SK-N-SH treated with all-trans-retinoic acid at 6 μM for 48 hours (cell line): ENCODE results near the gene LRAT.

ENCODE experiments used
- ATAC-seq: fragments of 200-7000 bp; cut with Tn5 transposase; 3 replicates; pipeline ENCODE4 v1.9.1; 2020; ENCODE audit warnings: mild to moderate bottlenecking, moderate library complexity
- ARNTL ChIP-seq: fragments of 450-650 bp; formaldehyde crosslinking; IDR thresholded peaks from 2 replicates; pipeline ENCODE4 v1.5.0; 2020; ENCODE audit warnings: low read depth, mild to moderate bottlenecking, moderate library complexity, borderline replicate concordance
- BACH2 ChIP-seq: fragments of 250-450 bp; sonication (Bioruptor Pico); IDR thresholded peaks from 2 replicates; pipeline ENCODE4 v1.9.0; 2021; ENCODE audit warnings: mild to moderate bottlenecking, borderline replicate concordance
- CREB5 ChIP-seq: fragments of 250-450 bp; sonication (Bioruptor Pico); IDR thresholded peaks from 2 replicates; pipeline ENCODE4 v1.5.1; 2020; ENCODE audit warnings: low read depth, mild to moderate bottlenecking, moderate library complexity
- CSDC2 ChIP-seq: fragments of 250-450 bp; sonication (Bioruptor Pico); IDR thresholded peaks from 2 replicates; pipeline ENCODE4 v1.5.0; 2020; ENCODE audit warnings: mild to moderate bottlenecking, moderate library complexity
- CSRNP3 ChIP-seq: fragments of 250-450 bp; sonication (Bioruptor Pico); IDR thresholded peaks from 2 replicates; pipeline ENCODE4 v1.5.1; 2021; ENCODE audit warnings: mild to moderate bottlenecking, moderate library complexity
- GLIS3 ChIP-seq: fragments of 250-450 bp; sonication (Bioruptor Pico); IDR thresholded peaks from 2 replicates; pipeline ENCODE4 v1.5.0; 2020; ENCODE audit warnings: mild to moderate bottlenecking, moderate library complexity
- ISL1 ChIP-seq: fragments of 250-450 bp; sonication (Bioruptor Pico); IDR thresholded peaks from 2 replicates; pipeline ENCODE4 v2.1.2; 2022; ENCODE audit warnings: mild to moderate bottlenecking, moderate library complexity
- POU6F1 ChIP-seq: fragments of 250-450 bp; sonication (Bioruptor Pico); IDR thresholded peaks from 2 replicates; pipeline ENCODE4 v1.8.0; 2021; ENCODE audit warnings: low read depth, mild to moderate bottlenecking, moderate library complexity, borderline replicate concordance
- PPARA ChIP-seq: fragments of 250-450 bp; sonication (Bioruptor Pico); IDR thresholded peaks from 2 replicates; pipeline ENCODE4 v1.5.0; 2020; ENCODE audit warnings: mild to moderate bottlenecking, borderline replicate concordance
- RARB ChIP-seq: fragments of 250-450 bp; sonication (Bioruptor Pico); IDR thresholded peaks from 2 replicates; pipeline ENCODE4 v1.8.0; 2021; ENCODE audit warnings: mild to moderate bottlenecking, moderate library complexity
- SNAI2 ChIP-seq: fragments of 250-450 bp; sonication (Bioruptor Pico); IDR thresholded peaks from 2 replicates; pipeline ENCODE4 v1.5.0; 2020; ENCODE audit warnings: mild to moderate bottlenecking, moderate library complexity
- TOX ChIP-seq: fragments of 250-450 bp; sonication (Bioruptor Pico); IDR thresholded peaks from 2 replicates; pipeline ENCODE4 v1.8.0; 2021; ENCODE audit warnings: mild to moderate bottlenecking, moderate library complexity, borderline replicate concordance
- ZFP3 ChIP-seq: fragments of 250-450 bp; sonication (Bioruptor Pico); IDR thresholded peaks from 2 replicates; pipeline ENCODE4 v1.5.0; 2020; ENCODE audit warnings: mild to moderate bottlenecking, moderate library complexity
- ZFP30 ChIP-seq: fragments of 450-650 bp; formaldehyde crosslinking; IDR thresholded peaks from 2 replicates; pipeline ENCODE4 v1.5.0; 2022; ENCODE audit warnings: mild to moderate bottlenecking, moderate library complexity
- ZNF565 ChIP-seq: fragments of 450-650 bp; formaldehyde crosslinking; conservative IDR thresholded peaks from 2 replicates; pipeline ENCODE4 v1.5.0; 2020; ENCODE audit warnings: low read depth, mild to moderate bottlenecking, moderate library complexity
- ZNF70 ChIP-seq: fragments of 450-650 bp; formaldehyde crosslinking; IDR thresholded peaks from 2 replicates; pipeline ENCODE4 v1.5.0; 2020; ENCODE audit warnings: mild to moderate bottlenecking, moderate library complexity
- ZNF8 ChIP-seq: fragments of 450-650 bp; formaldehyde crosslinking; IDR thresholded peaks from 2 replicates; pipeline ENCODE4 v1.5.0; 2020; ENCODE audit warnings: mild to moderate bottlenecking, moderate library complexity
- TF ChIP-seq, protein P1 (sequence below): fragments of 250-450 bp; sonication (Bioruptor Pico); IDR thresholded peaks from 2 replicates; pipeline ENCODE4 v1.8.0; 2020; ENCODE audit warnings: mild to moderate bottlenecking, moderate library complexity, borderline replicate concordance
- TF ChIP-seq, protein P2 (sequence below): fragments of 250-450 bp; sonication (Bioruptor Pico); IDR thresholded peaks from 2 replicates; pipeline ENCODE4 v1.5.0; 2020; ENCODE audit warnings: mild to moderate bottlenecking, moderate library complexity

Gene LRAT

DNA sequence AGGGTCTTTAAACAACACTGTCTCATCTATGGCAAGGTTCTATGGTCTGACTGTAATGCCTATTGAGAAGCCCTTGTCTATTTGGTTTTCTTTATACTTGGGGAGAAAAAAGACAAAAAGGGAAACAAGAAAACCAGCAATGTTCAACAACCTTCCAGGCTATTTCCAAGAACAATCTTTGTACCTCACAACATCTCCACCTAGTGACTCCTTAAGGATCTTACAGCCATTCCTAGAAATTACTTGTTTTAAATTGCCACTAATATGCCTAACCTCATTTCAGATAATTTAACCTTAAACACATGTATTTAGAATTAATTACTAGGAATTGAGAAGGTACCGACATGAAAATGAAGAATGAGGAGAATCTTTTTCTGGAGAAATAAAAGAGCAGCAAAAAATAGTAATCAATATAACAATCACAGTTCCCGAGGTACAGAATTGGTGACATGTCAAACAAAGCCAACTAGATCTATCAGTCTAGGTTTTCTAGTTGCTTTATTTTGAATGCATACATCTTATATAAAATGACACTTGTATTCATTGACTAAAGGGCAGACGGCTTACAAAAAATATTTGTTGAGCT is 35.7 kb downstream of the LRAT start:
- ATAC-seq: peak; percentile 74; the same call in 2 of the 3 replicates
- TF ChIP-seq SNAI2 (no peak), ZNF8 (CRISPR knock-in tag) (no peak), CREB5 (CRISPR knock-in tag) (no peak), TOX (CRISPR knock-in tag) (no peak), ZNF565 (CRISPR knock-in tag) (no peak), BACH2 (CRISPR knock-in tag) (no peak)
- TF ChIP-seq, protein P1, sequence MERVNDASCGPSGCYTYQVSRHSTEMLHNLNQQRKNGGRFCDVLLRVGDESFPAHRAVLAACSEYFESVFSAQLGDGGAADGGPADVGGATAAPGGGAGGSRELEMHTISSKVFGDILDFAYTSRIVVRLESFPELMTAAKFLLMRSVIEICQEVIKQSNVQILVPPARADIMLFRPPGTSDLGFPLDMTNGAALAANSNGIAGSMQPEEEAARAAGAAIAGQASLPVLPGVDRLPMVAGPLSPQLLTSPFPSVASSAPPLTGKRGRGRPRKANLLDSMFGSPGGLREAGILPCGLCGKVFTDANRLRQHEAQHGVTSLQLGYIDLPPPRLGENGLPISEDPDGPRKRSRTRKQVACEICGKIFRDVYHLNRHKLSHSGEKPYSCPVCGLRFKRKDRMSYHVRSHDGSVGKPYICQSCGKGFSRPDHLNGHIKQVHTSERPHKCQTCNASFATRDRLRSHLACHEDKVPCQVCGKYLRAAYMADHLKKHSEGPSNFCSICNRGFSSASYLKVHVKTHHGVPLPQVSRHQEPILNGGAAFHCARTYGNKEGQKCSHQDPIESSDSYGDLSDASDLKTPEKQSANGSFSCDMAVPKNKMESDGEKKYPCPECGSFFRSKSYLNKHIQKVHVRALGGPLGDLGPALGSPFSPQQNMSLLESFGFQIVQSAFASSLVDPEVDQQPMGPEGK (CRISPR knock-in tag): no peak

- ATAC-seq: no peak
- TF ChIP-seq PPARA (CRISPR knock-in tag) (no peak), GLIS3 (CRISPR knock-in tag) (no peak), CSDC2 (CRISPR knock-in tag) (no peak), ZNF8 (CRISPR knock-in tag) (no peak), CSRNP3 (CRISPR knock-in tag) (no peak), SNAI2 (no peak)
- TF ChIP-seq, protein P1 (CRISPR knock-in tag): no peak
- TF ChIP-seq, all 23 proteins: peak for 0
These were observed 37.6 kb downstream of the LRAT start, which contains the start of gene RBM46 for GRCh38 chr4:154781126-154781982. TSS of gene RBM46 (plus strand) at chr4:154781272. CDS start at chr4:154796753, 15,481 bp downstream.

GRCh38 chr4:154781983-154782293 is 38.1 kb downstream of the LRAT start:
- no peak for ATAC-seq
- TF ChIP-seq ZFP30 (no peak), SNAI2 (no peak), ARNTL (CRISPR knock-in tag) (no peak), POU6F1 (CRISPR knock-in tag) (no peak), ISL1 (CRISPR knock-in tag) (no peak), GLIS3 (CRISPR knock-in tag) (no peak), BACH2 (CRISPR knock-in tag) (no peak), ZFP3 (CRISPR knock-in tag) (no peak), CSRNP3 (CRISPR knock-in tag) (no peak), CSDC2 (CRISPR knock-in tag) (no peak), TOX (CRISPR knock-in tag) (no peak), CREB5 (CRISPR knock-in tag) (no peak), ZNF70 (CRISPR knock-in tag) (no peak), PPARA (CRISPR knock-in tag) (no peak), RARB (CRISPR knock-in tag) (no peak)
- TF ChIP-seq, protein P2, sequence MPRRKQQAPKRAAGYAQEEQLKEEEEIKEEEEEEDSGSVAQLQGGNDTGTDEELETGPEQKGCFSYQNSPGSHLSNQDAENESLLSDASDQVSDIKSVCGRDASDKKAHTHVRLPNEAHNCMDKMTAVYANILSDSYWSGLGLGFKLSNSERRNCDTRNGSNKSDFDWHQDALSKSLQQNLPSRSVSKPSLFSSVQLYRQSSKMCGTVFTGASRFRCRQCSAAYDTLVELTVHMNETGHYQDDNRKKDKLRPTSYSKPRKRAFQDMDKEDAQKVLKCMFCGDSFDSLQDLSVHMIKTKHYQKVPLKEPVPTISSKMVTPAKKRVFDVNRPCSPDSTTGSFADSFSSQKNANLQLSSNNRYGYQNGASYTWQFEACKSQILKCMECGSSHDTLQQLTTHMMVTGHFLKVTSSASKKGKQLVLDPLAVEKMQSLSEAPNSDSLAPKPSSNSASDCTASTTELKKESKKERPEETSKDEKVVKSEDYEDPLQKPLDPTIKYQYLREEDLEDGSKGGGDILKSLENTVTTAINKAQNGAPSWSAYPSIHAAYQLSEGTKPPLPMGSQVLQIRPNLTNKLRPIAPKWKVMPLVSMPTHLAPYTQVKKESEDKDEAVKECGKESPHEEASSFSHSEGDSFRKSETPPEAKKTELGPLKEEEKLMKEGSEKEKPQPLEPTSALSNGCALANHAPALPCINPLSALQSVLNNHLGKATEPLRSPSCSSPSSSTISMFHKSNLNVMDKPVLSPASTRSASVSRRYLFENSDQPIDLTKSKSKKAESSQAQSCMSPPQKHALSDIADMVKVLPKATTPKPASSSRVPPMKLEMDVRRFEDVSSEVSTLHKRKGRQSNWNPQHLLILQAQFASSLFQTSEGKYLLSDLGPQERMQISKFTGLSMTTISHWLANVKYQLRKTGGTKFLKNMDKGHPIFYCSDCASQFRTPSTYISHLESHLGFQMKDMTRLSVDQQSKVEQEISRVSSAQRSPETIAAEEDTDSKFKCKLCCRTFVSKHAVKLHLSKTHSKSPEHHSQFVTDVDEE (CRISPR knock-in tag): no peak
